ENCODE results near the gene E4F1. TPM values are rescaled to one million over a fixed set of nuclear protein-coding genes. Genes with fewer than 3 reads are reported as not detected.

The E4F1 gene
- total and polyA plus RNA-seq, 2 of the 8 experiments (the other 6 are each of a cell fraction or from before 2014, with no cell fraction given), result 22.2 to 27.0 TPM

- TF ChIP-seq CTCF (IDR thresholded peaks at IDR 0.05; ENCODE audit: control extremely low read depth in 1 of 3, insufficient read depth in 1 of 3, low read depth in 1 of 3, low read length in 3 of 3) (no peak), CTBP2 (IDR thresholded peaks at IDR 0.05; ENCODE audit: borderline replicate concordance, insufficient read depth, insufficient read length, low read length) (no peak), HDAC6 (IDR thresholded peaks at IDR 0.05; ENCODE audit: low read depth, low read length) (no peak)
These were observed 18.8 kb upstream of the E4F1 start (continued) for GRCh38 chr16:2204416-2205103.
